Glomerular endothelial cell (primary cell): ENCODE measurements around the gene SYNE1. TPM values are rescaled to one million over a fixed set of nuclear protein-coding genes. Genes with fewer than 3 reads are reported as not detected.

Experiments used
- DNase-seq: peaks from one replicate; pipeline ENCODE4 v3.0.0-alpha.2; 2011; ENCODE audit warnings: low read depth, low spot score; ENCODE audit errors: extremely low read depth
- total RNA-seq: library from RNA; depleted of rRNA; stranded (reverse); fragments of >200 nt; gene quantifications from 2 replicates; pipeline ENCODE4 v1.2.3, GENCODE V29; 2015

Gene SYNE1
- total RNA-seq, 1 donor from 2014 or later = 91.2 TPM

DNA sequence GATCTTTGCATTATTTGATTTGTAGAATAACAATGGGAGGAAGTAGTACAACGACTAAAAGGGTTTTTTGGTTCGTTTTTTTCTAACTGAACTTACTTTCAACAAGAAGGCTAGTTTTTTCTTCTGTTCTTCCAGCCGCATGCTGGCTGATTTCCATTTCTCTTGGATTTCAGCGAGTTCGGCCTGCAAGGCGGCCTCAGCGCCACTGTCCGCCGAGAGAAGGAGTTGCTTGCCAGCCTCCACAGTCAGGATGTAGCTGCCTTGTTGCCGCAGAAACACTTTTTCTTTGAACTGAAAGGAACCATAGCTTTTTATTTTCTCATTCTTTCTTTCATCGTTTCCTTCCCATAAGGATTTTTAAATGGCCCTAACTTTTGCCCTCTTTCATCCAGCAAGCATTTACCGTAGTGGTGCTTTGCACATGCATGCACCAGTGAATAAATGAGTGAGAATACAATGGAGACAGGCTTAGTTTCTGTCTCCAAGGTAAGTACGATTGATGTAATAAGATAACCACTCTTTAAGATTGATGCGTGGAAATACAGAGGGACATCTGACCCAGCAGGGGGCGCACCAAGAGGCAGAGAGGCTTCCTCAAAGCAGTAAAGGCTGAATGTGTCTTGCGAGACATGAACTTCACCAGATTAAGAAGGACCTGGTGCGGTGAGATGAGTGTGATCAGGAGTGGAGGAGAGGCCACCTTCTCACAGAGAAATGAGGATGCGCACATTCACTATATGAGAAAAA lies 430.9 kb downstream of the SYNE1 start:
- DNase-seq = no peak

DNA sequence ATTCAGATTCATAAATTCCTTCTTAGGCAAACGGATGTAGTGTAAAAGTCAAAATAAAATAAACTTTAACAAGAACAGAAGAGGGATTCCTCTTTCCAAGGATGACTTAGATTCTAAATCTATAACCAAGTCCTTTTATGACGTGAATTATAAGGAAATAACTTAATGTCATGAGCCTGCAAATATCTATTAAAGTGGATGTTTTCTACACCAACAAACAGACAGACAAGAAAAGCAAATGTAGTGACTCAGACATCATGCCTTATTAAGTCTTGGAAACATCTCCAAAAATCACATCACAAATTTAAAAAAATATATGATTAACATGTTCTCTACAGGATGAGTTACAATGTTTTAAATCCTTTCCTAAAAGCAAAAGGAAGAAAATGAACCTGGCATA lies 432.6 kb downstream of the SYNE1 start:
- DNase-seq = no peak

DNA sequence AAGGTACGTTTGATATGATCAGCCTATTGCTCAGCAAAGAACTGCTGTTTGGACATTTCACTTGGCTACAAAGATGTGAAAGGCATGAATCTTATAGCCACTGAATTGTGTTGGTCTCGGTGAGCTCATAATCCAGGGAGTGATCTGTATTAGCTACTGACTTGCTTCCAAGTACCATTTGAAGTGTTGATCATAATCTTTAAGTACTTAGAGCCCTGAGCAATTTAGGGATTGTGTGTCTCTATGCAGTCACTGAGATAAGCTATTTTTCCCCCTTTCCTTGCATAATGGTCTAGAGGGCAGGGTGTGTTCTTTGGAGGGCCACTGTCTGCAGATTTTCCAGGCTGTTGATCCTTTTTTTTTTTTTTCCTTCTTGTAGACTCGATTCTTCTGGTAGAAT lies 436.0 kb downstream of the SYNE1 start:
- no peak for DNase-seq

DNA sequence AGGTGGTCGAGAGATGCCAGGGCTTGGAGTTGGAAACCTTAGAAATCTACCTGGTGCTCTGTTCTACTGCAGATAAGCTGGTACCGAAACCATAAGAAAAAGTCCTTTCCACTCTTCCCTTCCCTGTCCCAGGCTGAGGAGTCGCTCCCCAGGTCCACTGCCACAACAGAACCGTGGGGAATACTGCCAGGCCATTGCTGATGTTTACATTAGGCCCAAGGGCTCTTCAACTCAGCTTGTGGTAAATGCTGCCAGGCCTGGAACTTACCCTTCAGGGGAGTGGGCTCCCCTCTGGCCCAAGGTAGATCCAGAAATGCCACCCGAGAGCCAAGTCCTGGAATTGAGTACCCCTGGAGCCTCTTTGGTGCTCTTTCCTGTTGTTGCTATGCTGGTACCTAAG lies 441.3 kb downstream of the SYNE1 start:
- DNase-seq = no peak

DNA sequence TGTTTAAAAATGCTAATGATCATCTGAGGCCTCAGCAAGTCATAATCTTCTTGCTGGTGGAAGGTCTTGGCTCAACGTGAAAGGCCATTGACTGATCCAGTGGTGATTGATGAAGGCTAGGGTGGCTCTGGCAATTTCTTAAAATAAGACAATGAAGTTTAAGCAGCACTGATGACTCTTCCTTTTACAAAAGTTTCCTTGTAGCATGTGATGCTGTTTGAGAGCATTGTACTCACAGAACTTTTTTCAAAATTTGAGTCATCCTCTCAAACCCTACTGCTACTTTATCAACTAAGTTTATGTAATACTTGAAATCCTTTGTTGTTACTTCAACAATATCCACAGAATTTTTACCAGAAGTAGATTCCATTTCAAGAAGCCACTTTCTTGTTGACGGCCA lies 447.4 kb downstream of the SYNE1 start:
- no peak for DNase-seq

DNA sequence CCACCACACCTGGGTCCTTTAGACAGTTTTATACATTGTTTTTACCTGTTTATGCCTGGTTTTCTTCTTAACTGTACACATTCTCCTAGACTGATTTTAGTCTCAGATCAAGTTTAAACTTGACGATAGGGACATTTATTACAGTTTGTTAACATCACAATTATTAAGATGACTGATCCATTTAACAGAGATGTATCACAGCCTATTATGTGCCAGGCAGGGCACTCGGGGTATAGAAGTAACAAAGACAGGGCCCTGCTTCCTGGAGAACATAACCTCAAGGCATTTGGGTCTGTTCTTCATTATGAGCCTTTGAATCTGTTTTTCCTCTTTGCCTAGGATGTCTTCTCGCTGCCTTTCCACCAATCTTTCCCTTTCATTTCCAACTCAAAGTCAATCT lies 449.2 kb downstream of the SYNE1 start:
- DNase-seq = no peak

DNA sequence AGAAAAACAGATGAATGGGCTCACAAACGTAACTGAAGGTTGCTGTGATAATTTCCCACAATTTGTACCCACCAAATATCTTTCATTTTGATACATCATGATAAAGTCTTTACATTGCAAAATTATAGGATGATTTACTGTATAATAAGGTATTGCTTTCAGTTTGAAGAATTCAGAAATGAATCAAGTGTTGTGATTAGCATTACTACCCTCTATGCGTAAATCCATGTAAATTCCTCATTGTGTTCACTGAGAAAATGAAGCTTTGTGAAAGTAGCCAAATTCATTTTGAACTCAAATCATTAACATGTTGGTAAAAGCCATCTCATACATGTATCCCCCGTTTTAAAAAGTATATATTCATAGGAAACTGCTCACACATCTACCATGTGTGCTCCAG lies 450.3 kb downstream of the SYNE1 start:
- no peak for DNase-seq

DNA sequence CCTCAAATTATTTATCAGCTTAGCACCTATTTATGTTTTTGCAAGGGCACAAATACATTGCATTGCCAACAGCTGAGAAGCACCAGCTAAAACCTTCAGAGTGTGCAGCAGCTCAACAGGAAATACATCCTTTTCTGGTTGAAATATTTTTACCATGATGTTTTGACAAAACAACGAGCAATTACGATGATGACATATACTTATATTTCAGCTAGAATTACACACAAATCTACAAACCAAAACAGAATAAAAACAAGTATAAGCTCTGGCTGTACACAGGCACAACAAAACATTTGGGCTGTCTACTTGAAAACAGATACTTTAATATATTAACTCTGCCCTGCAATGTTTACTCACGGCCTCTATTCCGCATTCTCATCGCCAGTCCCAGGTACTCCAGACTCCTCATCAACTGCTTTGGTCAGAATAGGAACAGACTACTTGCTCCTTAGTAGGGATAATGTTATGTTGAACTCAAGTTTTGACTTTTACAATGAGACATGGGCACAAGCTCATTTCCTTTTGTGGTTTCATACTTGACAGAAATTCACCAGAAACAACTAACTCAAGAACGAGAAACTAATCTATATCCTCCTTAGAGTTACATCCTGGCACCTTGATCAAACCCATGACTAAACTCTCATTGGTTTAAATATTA lies 452.1 kb downstream of the SYNE1 start:
- no peak for DNase-seq

DNA sequence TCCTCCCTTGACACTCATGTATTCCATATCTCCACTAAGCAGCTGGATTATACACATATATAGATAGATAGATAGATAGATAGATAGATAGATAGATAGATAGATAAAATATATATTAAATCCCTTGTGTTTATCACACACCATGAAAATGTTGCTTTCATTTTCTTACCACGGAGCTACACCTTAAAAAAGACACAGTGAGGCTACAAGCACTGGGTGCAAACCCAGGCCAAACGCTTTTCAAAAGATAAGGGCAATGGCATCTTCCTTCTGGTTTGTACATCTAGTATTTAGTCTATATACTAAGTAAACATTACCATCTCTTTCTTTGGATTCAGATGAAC lies 452.6 kb downstream of the SYNE1 start:
- DNase-seq = no peak

DNA sequence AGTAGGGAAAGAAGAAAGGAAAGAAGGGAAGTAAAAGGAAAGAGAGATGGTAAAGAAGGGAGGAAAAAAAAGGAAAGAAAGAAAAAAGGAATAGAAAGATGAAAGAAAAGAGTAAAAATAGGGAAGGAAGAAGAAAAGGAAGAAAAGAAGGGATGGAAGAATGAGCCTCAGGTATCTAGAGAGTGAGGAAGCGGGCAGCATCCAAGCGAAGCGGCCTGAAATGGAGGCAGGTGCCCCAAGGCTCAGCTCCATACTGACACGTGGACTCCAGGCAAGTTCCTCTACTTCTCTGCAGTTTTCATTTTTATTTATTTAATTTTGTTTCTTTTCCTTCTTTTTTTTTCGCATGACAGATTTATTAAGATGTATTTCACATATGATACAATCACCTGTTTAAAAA lies 456.6 kb downstream of the SYNE1 start:
- no peak for DNase-seq

DNA sequence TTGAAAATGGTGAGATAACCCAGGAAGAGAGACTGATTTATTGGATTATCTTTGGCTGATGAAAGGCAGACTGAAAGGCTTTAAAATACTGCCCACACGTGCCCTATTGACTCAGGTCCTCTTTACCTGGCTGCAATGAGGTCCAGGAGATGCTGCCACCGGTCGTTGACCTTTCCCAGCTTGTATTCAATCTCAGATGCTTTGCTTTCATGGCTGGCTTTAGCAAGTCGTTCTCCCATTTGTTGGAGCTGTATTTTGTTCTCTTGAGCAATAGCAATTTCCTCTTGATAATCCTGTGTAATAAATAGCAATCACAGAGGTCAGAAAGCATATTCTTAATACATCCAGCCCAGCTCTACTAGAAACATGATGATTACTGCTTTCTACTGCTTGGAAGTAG lies 460.9 kb downstream of the SYNE1 start:
- no peak for DNase-seq

DNA sequence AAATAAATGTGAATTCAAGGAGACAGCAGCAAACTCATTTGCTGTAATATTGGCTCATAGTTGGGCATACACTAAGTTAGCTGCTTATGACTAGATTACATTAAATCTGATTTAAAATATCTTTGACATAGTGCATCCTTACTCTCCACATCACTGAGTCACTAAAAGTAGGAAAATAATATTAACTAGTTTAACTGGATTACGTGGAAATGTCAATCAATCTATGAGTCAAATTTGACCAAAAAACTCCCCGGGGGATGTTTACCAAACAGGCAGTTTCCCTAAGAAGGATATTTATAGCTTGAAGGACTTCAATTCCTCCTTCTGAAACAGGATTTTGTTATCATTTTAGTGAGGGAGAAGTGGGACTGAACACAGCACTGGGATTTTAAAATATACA lies 463.2 kb downstream of the SYNE1 start:
- DNase-seq = no peak

DNA sequence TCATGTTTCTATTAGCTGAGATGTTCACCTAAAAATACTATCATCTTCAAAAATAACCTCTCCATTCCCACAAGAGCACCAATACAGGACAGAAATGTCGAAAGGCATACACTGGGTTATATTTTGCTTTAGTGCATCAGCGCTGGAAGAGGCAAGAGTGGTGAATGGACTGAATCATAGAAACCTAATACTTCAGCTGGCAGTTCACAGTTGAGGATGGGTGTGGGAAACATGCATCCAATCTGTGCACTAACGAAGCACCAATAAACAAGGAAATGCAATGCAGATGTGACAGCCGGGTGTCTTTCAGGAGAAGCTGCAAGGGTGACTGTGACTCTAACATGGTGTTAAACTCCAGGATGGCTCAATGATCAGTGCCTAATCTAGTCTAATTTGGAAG lies 463.8 kb downstream of the SYNE1 start:
- no peak for DNase-seq

DNA sequence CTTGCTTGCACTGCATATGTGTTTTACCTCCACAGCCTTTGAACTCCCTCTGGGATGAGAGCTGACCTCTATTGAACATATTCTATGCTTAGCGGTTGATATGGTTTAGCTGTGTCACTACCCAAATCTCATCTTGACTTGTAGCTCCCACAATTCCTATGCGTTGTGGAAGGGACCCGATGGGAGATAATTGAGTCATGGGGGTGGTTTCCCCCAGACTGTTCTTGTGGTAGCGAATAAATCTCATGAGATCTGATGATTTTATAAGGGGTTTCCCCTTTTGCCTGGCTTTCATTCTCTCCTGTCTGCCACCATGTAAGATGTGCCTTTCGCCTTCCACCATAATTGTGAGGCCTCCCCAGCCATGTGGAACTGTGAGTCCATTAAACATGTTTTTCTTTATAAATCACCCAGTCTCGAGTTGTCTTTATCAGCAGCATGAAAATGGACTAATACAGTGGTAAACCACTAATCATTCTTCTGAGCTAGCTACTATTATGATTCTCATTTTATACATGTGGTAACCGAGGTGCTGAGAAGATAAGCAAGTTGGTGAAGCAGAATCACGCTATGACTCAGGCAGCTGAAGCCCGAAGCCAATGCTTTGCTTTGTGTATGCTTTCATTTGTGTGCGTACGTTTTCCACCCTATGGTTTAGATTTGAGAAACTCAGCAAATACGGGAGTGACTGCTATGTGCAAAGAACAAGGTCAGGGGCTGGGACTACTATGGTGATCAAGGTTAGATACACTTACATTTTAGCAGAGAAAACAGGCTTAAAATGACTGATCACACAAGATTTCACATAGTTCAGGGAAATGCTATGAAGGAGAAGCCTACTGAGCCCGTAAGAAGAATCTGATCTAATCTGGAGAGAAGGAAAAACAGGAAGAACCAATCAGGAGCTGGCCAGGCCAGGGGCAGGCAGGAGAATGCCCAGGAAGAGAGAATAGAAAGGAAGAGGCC lies 466.2 kb downstream of the SYNE1 start:
- DNase-seq = no peak

DNA sequence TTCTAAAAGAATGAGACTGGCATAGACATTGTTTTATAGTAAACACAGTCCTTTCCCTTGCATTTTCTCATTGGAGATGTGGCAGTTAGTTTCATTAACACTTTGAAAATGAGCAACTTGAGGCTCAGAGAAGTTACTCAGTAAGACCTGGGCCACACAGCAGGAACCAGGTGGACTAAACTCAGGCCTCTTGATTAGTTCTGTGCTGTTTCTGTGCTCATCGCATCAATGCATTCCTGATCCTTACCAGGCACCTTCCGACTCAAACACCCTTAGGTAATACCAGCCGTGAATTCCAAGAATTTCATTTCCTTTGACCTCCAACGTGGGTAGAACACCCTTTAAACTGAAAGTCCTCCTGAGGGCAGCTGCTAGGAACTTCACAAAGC lies 466.9 kb downstream of the SYNE1 start:
- DNase-seq = no peak

DNA sequence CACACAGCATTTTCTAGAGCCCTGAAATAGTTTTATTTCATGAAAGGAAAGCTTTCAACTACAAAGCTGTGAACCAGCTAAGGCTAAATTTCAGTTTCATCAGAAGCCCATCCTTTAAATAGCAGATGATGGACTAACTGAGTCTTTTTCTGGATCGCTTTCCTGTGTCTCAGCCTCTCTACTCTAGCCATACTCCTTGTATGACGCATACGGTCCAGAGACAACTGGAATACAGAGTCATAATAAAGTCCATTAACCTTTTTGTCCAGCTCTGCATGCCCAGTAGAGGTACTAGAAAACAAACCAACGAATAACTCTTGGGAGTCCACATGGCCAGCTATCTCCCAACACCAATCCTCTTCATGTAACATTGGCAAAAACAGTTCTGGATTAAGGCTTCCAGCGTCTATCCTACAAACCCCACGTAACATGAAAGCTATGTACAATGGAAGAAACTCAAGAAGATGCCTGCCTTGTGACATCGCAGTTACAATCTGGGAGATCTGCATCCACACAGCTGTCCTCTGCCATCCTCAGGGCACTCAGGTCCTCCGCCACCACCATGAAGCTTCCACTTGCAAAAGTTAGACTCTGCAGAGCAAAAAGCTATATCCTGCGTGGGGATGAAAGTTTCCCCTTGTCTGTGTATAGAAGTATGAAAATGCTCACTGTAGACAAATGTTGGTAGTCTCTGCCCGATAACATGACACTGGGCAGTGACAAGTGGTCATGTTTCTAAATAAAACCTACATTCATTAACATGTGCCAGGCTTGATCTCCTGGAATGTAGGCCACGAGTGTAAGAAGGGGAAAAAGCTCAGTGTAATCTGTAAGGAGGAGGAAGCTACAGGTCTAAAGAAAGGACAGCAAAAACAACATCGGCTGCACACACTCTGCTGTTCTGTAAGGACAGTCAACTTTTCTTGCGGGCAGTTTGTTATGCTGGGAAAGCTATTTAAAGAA lies 469.2 kb downstream of the SYNE1 start:
- DNase-seq = no peak

DNA sequence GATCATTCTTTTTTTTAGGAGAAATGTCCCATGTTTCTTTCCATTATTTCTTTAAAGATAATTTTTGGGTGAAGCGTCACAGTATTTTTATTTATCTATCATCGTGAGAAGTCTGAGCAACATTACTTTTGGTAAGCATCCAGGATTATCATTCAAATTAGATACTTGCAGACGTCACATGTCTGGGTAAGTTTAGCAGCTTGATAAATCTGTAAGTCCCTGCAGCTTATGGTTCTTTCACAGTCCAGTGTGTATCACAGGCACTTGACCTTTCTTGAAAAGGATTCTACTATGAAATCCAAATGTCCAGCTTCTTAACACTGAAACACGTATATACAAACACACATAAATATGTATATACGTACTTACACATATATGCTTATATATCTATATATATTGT lies 470.3 kb downstream of the SYNE1 start:
- no peak for DNase-seq

DNA sequence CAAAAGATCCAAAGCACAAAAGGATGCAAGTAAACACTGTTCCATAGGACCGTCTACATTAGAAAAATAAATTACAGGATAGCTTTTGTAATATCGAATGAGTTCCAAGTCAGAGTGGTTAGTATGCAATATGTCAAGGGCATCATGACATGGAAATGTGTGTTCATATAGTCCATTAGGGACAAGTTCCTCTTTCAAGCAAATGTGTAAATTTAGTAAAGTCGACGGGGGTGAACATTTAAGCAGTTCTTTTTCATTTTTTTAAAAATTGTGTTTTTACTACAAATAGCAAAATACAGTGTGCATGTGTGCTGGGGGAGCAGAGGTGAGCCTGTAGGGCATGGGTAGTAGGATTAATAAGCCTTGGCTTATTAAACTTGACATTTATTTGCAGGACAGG lies 470.7 kb downstream of the SYNE1 start:
- no peak for DNase-seq

DNA sequence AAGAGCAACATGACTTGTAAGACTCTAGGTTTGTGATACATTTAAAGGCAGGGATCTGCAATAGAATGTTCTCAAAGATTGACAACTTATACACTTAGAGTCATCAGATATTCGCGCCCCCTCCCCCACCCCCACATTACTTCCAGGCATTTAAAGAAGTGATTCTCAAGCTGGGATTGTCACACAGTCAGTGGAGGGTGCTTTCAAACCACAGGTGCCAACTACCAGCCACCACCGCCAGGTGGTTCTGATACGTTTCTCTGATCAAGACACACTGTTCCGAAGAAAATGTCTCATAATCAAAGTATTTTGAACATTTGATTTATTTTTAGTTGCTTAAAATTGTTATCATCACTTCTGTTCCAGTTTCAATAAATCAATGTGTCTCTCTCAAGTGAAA lies 472.2 kb downstream of the SYNE1 start:
- DNase-seq = no peak

DNA sequence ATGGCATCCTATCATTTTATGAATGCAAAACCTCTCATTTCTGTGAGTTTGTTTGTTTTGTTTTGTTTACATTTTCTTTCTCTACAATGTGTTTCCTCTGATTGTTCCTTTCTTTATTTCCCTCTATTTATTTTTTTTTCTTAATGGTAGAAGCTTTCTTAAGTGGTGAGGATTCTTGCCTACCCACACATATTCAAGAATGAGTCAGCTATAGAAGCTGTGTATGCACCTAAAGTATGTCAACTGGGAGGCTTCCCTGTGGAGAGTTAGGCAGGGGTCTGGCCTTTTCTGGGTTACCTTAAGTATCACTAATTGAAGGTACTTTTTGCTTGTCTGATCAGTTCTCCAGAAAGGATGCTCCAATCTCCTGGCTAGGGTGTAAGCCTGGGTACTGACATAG lies 475.7 kb downstream of the SYNE1 start:
- no peak for DNase-seq

DNA sequence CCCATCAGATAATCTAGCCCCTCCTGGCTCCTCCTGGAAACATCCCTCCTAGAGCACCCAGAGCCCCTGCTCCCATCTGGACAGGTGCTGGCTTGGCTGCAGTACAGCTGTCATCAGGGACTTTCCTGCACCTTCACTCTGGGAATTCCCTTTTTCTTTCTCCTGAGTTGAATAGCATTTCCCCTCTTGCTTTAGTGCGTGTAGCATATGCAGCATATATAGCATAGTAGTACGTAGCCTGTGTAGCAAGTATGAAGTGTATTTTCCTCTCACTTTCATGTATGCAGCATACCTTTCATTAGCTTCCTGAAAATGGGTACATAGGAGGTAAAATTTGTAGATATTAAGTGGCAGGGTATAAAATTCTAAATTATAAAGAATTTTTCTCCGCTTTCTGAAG lies 476.8 kb downstream of the SYNE1 start:
- no peak for DNase-seq
